Measurements from ENCODE around the gene RBM39. TPM values are rescaled to one million over a fixed set of nuclear protein-coding genes. Genes with fewer than 3 reads are reported as not detected.

Gene RBM39
- total and polyA plus RNA-seq, 2 of the 13 experiments (the other 11 are each of a cell fraction or from before 2014, with no cell fraction given), result 788 to 920 TPM

DNA sequence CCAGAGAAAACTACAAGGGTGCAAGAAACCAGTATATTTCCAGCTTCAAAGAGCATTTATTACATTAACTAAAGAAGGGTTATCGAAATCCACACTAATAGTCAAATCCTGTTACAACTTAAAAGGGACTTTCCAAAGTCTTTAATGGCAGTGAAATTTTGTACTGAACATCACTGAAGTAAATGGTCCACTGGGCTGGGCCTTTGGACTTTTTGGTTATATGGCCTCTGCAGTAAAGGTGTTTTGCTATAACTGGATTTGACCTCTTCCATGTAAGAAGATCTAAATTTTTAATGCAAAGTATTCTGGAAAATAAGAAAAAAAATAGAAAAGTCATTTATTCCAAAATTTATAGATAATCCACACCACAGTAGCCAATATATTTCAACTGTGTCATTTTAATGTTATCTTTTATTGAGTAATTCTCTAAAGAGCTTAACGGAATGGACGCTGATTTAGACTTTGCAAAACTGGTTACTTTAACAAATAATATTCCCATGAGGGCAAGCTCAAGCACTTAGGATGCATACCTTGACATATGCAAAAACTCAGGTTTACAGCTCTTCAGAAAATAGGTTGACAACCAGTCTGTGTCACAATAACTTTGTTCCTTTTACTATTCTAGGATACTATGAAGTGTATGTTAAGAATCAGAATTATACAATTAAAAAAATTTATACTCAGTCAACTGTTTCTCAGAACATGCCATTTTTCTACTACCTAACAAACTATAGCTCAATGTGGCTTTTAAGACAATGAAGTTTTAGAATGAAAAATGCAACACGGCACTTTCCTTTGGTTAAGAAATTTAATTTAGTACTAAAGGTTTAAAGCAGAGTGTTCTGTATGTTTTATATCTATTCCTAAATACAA lies 7.0 kb downstream of the RBM39 start:
- Histone ChIP-seq H3K9ac (ENCODE audit: insufficient read depth, low read depth, low read length) (no peak overlapping the region), H3K4me1 (ENCODE audit: insufficient read depth, low read length) (peaks cover 94% of the 10 kb centered on the region), H3K4me3 (replicated peaks in 1 of 3; ENCODE audit: insufficient read depth in 1 of 3, low read depth in 2 of 3, low read length in 3 of 3) (no peak overlapping the region; a peak in 2 of 6 replicates), H3K79me2 (ENCODE audit: insufficient read depth, low read length) (peaks cover 99% of the 10 kb centered on the region), H3K36me3 (replicated peaks in 1 of 2; ENCODE audit: control insufficient read depth in 1 of 2, insufficient read depth in 2 of 2, low read length in 2 of 2) (peaks cover 42 to 91% of the 10 kb centered on the region in 2 experiments), H3K27ac (ENCODE audit: extremely low read length, insufficient read depth, low read length) (no peak overlapping the region), H3K4me2 (ENCODE audit: low read depth, low read length) (peak overlapping the region; percentile 28), H3K9me3 (ENCODE audit: low read length) (no peaks in the 10 kb centered on the region), H2AFZ (ENCODE audit: low read length) (no peak overlapping the region), H4K20me1 (ENCODE audit: insufficient read depth, low read length) (peaks cover 100% of the 10 kb centered on the region), H3K27me3 (ENCODE audit: control insufficient read depth in 1 of 2, insufficient read depth in 2 of 2, low read length in 2 of 2) (no peaks in the 10 kb centered on the region)
- FAIRE-seq (no peak), DNase-seq (ENCODE audit: low spot score) (no peak), ATAC-seq (no peak)
- CTCF ChIA-PET (ENCODE audit: low intra/inter-chr PET ratio, low total read pairs), result no interaction called here
- POLR2A ChIA-PET, result interaction anchor here (0.6 to 9.2 kb wide), 10 partner anchors 6 to 325 kb away, joined by 3 to 211 read pairs (median 3); partner anchors contain the start of genes NFS1, RBM39 and ROMO1
- intact Hi-C loops (cut with micrococcal nuclease; ENCODE audit: unreplicated experiment), result no loop called here
- 93% methylated on average over 4 of the region's 4 CpGs for WGBS (ENCODE audit: low lambda C conversion rate)
- TSS peak; percentile 0 for BruUV-seq (replicated peaks)
- in situ Hi-C loops (cut with HindIII; ENCODE audit: extremely low pct_ligation_motif_present, low pct_unique_long_range_greater_than_20kb), result no loop called here
- TF ChIP-seq ASH2L (IDR thresholded peaks at IDR 0.05; ENCODE audit: insufficient read length, low read depth, low read length), result peak; percentile 27
- 0 out of 2 replicates have a peak, but pooled peaks have one; percentile 9 for TF ChIP-seq THAP11 (CRISPR knock-in tag; IDR thresholded peaks at IDR 0.05)
- TF ChIP-seq, protein P1, sequence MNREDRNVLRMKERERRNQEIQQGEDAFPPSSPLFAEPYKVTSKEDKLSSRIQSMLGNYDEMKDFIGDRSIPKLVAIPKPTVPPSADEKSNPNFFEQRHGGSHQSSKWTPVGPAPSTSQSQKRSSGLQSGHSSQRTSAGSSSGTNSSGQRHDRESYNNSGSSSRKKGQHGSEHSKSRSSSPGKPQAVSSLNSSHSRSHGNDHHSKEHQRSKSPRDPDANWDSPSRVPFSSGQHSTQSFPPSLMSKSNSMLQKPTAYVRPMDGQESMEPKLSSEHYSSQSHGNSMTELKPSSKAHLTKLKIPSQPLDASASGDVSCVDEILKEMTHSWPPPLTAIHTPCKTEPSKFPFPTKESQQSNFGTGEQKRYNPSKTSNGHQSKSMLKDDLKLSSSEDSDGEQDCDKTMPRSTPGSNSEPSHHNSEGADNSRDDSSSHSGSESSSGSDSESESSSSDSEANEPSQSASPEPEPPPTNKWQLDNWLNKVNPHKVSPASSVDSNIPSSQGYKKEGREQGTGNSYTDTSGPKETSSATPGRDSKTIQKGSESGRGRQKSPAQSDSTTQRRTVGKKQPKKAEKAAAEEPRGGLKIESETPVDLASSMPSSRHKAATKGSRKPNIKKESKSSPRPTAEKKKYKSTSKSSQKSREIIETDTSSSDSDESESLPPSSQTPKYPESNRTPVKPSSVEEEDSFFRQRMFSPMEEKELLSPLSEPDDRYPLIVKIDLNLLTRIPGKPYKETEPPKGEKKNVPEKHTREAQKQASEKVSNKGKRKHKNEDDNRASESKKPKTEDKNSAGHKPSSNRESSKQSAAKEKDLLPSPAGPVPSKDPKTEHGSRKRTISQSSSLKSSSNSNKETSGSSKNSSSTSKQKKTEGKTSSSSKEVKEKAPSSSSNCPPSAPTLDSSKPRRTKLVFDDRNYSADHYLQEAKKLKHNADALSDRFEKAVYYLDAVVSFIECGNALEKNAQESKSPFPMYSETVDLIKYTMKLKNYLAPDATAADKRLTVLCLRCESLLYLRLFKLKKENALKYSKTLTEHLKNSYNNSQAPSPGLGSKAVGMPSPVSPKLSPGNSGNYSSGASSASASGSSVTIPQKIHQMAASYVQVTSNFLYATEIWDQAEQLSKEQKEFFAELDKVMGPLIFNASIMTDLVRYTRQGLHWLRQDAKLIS (CRISPR knock-in tag; IDR thresholded peaks at IDR 0.05), result peak; percentile 78; the same call in 1 of the 2 replicates
- TF ChIP-seq, protein P2, sequence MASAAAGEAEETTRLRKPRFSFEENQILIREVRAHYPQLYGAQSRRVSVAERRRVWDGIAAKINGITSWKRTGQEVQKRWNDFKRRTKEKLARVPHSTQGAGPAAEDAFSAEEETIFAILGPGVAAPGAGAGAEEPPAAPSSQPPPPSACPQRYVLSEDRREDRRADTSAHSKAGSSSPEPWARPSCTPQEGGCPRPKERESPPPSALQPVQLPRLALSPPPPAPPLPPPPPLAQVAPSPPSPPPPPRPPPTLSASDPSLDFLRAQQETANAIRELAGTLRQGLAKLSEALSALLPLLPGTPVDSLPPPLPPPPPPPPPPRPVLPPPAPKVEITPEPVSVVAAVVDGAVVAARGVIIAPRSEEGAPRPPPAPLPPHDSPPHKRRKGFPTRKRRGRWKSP (CRISPR knock-in tag; IDR thresholded peaks at IDR 0.05), result peak; percentile 30; the same call in 1 of the 2 replicates
- TF ChIP-seq ZBTB43 (CRISPR knock-in tag; conservative IDR thresholded peaks at IDR 0.05), result 0 out of 2 replicates have a peak, but pooled peaks have one; percentile 11
- no peak for TF ChIP-seq LCORL (IDR thresholded peaks at IDR 0.05)
- 0 out of 2 replicates have a peak, but pooled peaks have one; percentile 11 for TF ChIP-seq LCORL (CRISPR knock-in tag; IDR thresholded peaks at IDR 0.05)
- 0 out of 2 replicates have a peak, but pooled peaks have one; percentile 9 for TF ChIP-seq HNRNPL (IDR thresholded peaks at IDR 0.05; ENCODE audit: low read depth, low read length)
- no peak for TF ChIP-seq GATAD1 (CRISPR knock-in tag; IDR thresholded peaks at IDR 0.05)
- TF ChIP-seq ZNF17 (CRISPR knock-in tag; IDR thresholded peaks at IDR 0.05), result no peak
- TF ChIP-seq, protein P3, sequence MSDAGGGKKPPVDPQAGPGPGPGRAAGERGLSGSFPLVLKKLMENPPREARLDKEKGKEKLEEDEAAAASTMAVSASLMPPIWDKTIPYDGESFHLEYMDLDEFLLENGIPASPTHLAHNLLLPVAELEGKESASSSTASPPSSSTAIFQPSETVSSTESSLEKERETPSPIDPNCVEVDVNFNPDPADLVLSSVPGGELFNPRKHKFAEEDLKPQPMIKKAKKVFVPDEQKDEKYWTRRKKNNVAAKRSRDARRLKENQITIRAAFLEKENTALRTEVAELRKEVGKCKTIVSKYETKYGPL (CRISPR knock-in tag; IDR thresholded peaks at IDR 0.05), result 0 out of 2 replicates have a peak, but pooled peaks have one; percentile 49
- 0 out of 2 replicates have a peak, but pooled peaks have one; percentile 5 for TF ChIP-seq MAFF (IDR thresholded peaks at IDR 0.05; ENCODE audit: low read depth, low read length)
- no peak for TF ChIP-seq MTA3 (CRISPR knock-in tag; IDR thresholded peaks at IDR 0.05)
- TF ChIP-seq HDAC6 (IDR thresholded peaks at IDR 0.05; ENCODE audit: low read depth, low read length), result peak; percentile 35; the same call in 1 of the 2 replicates
- peak; percentile 97 for TF ChIP-seq RBM22 (optimal IDR thresholded peaks at IDR 0.05; ENCODE audit: low read length)
